Heart left ventricle (tissue), 16 donors: ENCODE data around the gene ZNF614. TPM values are rescaled to one million over a fixed set of nuclear protein-coding genes. Genes with fewer than 3 reads are reported as not detected.

ENCODE experiments used
- ATAC-seq, 4 donors: fragments of 200-7000 bp; cut with Tn5 transposase; one replicate each; pipeline ENCODE4 v1.9.1; 2020 to 2022; ENCODE audit warnings: moderate library complexity in 4 of 4, mild to moderate bottlenecking in 3 of 4, moderate number of reproducible peaks in 1 of 4
- DNase-seq, 5 donors: peaks; one replicate each; pipeline ENCODE4 v3.0.0-alpha.2; 2020
- H3K27ac ChIP-seq, 12 donors: fragments of 200-600 bp; sonication (generic) in 4 of 12; one replicate each; pipeline versions ENCODE4 v1.5.0 to v1.8.0; 2016 to 2022; ENCODE audit warnings: mild to moderate bottlenecking in 2 of 12
- H3K27me3 ChIP-seq, 9 donors: fragments of 200-600 bp; sonication (generic) in 2 of 9; one replicate each; pipeline versions ENCODE4 v1.5.1 to v1.8.0; 2016 to 2022; ENCODE audit warnings: mild to moderate bottlenecking in 3 of 9
- H3K36me3 ChIP-seq, 9 donors: fragments of 200-600 bp; sonication (generic) in 2 of 9; one replicate each; pipeline versions ENCODE4 v1.5.0 to v1.8.0; 2018 to 2022; ENCODE audit warnings: mild to moderate bottlenecking in 2 of 9
- H3K4me1 ChIP-seq, 12 donors: fragments of 200-600 bp; sonication (generic) in 4 of 12; one replicate each; pipeline versions ENCODE4 v1.5.0 to v1.8.0; 2016 to 2022; ENCODE audit warnings: mild to moderate bottlenecking in 3 of 12
- H3K4me3 ChIP-seq, 12 donors: fragments of 200-600 bp; sonication (generic) in 4 of 12; one replicate each; pipeline versions ENCODE4 v1.5.0 to v1.8.0; 2017 to 2022; ENCODE audit warnings: mild to moderate bottlenecking in 9 of 12, moderate library complexity in 4 of 12
- H3K9me3 ChIP-seq, 12 donors: fragments of 200-600 bp; sonication (generic) in 4 of 12; one replicate each; pipeline versions ENCODE4 v1.5.0 to v1.8.0; 2016 to 2022; ENCODE audit warnings: mild to moderate bottlenecking in 1 of 12
- CTCF ChIP-seq, 12 donors: fragments of 200-600 bp; sonication (generic) in 4 of 12; IDR thresholded peaks; one replicate each; pipeline versions ENCODE4 v1.5.0 to v1.8.0; 2018 to 2022; ENCODE audit warnings: antibody characterized with exemption in 12 of 12, mild to moderate bottlenecking in 5 of 12
- POLR2A ChIP-seq, 2 donors: fragments of 450-650 bp; IDR thresholded peaks; one replicate each; pipeline ENCODE4 v1.6.1; 2017; ENCODE audit warnings: antibody characterized with exemption in 2 of 2, mild to moderate bottlenecking in 2 of 2, moderate library complexity in 2 of 2
- WGBS, 4 donors: extraction: QIAGEN DNeasy Blood & Tissue Kit in 2 of 4; methylation state at CpG; one replicate each; pipeline versions ENCODE4 v1.1.5 to v1.1.7; 2013 to 2018; 5-methylcytosine and 5-hydroxymethylcytosine counted together
- intact Hi-C, 10 donors: fragments of 100-400 bp; cut with DNase I; formaldehyde crosslinking; loops; one replicate each; pipeline versions ENCODE4 v1.11.1 to v1.14.2; 2022
- polyA plus RNA-seq, 2 donors: library from polyadenylated mRNA; stranded (reverse); fragments of 200-250 nt; gene quantifications; one replicate each; pipeline ENCODE4 v1.2.3, GENCODE V29; 2013
- total RNA-seq, 9 donors: library from RNA; depleted of rRNA in 2 of 9; stranded (reverse); fragments of >200 nt in 2 of 9; fragmentation: NEBNext Ultra II Directional in 3 of 9; extraction: Animal tissue kit (Norgen Biotek cat#: 25700) in 3 of 9; gene quantifications; one replicate each; pipeline versions ENCODE4 v1.1.0 to v1.2.4, GENCODE V29; 2016 to 2023
- donor health status: ischemic (EF 13 %, LVEDD 7.1; RV severe dilation, severe dysfunction).
- donor health status: healthy with polysubstance abuse.
- donor health status: DM: no; HTN: yes; CAD: no.
- donor health status: DM: no; HTN: no; CAD: no.
- donor health status: ischemic (EF 25% LVEDD 6.9; RV normal size, moderate dysfunction).
- donor health status: ischemic (EF 25% LVEDD 5.7; RV mildly dilated, moderate dysfunction).
- donor health status: healthy.
- donor health status: DM: yes; HTN: yes; CAD: no.
- donor health status: ischemic (EF 35%, LVEDD 5.7; RV mildly dilated, moderate dysfunction).
- donor health status: nonischemic (EF 11% LVEDD 7.7; RV severe dilation, severe dysfunction).
- donor health status: DM: yes; HTN: yes; CAD: no.
- donor health status: PGD.
- donor health status: ischemic (EF 29% LVEDD 5.4; RV normal size, mild dysfunction).
- donor health status: nonischemic (EF 23%, LVEDD 6.1; RV moderate dilation, normal function).

ZNF614 gene
- total and polyA plus RNA-seq, 11 donors, result 2.1 to 7.9 (median 6.5) TPM

GRCh38 chr19:51970718-51971117 lies 57.5 kb downstream of the ZNF614 start:
- WGBS, 4 donors, result 95 to 97% (median 96%) methylated on average over 1 of the region's 1 CpG
- H3K27me3 ChIP-seq, result no peaks in the 10 kb centered on the region
- peaks cover 4 to 100% (median 78%) of the 10 kb centered on the region in 12 donors for H3K9me3 ChIP-seq
- peaks cover 34 to 100% (median 77%) of the 10 kb centered on the region in 9 donors for H3K36me3 ChIP-seq
- no peak for ATAC-seq
- DNase-seq, result no peak
- TF ChIP-seq CTCF (IDR thresholded peaks at IDR 0.05) (no peak), POLR2A (IDR thresholded peaks at IDR 0.05) (no peak)
- no peaks in the 10 kb centered on the region for H3K4me1 ChIP-seq
- H3K27ac ChIP-seq, result no peak overlapping the region
- intact Hi-C loops, result no loop called here
- H3K4me3 ChIP-seq, result no peak overlapping the region

- WGBS, 4 donors, result 97 to 99% (median 98%) methylated on average over 5 of the region's 5 CpGs
- intact Hi-C loops, result no loop called here
These were observed 62.6 kb downstream of the ZNF614 start for GRCh38 chr19:51965583-51965982.

More at GRCh38 chr19:51965583-51965982, 62.6 kb downstream of the ZNF614 start:
- no peak for ATAC-seq
- TF ChIP-seq CTCF (IDR thresholded peaks at IDR 0.05) (no peak), POLR2A (IDR thresholded peaks at IDR 0.05) (no peak)
- H3K36me3 ChIP-seq, result peaks cover 17 to 83% (median 58%) of the 10 kb centered on the region in 9 donors
- H3K27ac ChIP-seq, result no peak overlapping the region
- H3K27me3 ChIP-seq, result no peaks in the 10 kb centered on the region
- no peak overlapping the region for H3K4me3 ChIP-seq
- peaks cover 0 to 6% (median 0%) of the 10 kb centered on the region in 12 donors for H3K4me1 ChIP-seq
- no peak for DNase-seq
- H3K9me3 ChIP-seq, result peaks cover 0 to 100% (median 62%) of the 10 kb centered on the region in 12 donors

Other genes with a start within 250 kb of the ZNF614 start
- gene FPR3, start 233.2 kb downstream of the ZNF614 start, total RNA-seq, result 10 to 100 TPM in 2 of 9 donors, 1 to 10 TPM in 7; 1.8 to 35.5 (median 3.1) TPM
- gene FPR3, start 233.2 kb downstream of the ZNF614 start, polyA plus RNA-seq, result 1 to 10 TPM in 1 of 2 donors, under 1 TPM in 1; 0.38 to 2.4 TPM
- 10 to 100 TPM in 1 of 9 donors, 1 to 10 TPM in 8; 6.2 to 12.8 (median 7.7) TPM for gene ZNF577, start 140.4 kb downstream of the ZNF614 start, total RNA-seq
- 1 to 10 TPM; 8.3 to 9.2 TPM for gene ZNF577, start 140.4 kb downstream of the ZNF614 start, polyA plus RNA-seq
- 10 to 100 TPM in 1 of 9 donors, 1 to 10 TPM in 8; 4.6 to 11.9 (median 8.6) TPM for gene ZNF649, start 123.4 kb downstream of the ZNF614 start, total RNA-seq
- gene ZNF649, start 123.4 kb downstream of the ZNF614 start, polyA plus RNA-seq, result 1 to 10 TPM; 2.7 to 7.1 TPM
- 1 to 10 TPM; 3.1 to 6.8 (median 4.3) TPM for gene ZNF613, start 100.9 kb downstream of the ZNF614 start, total RNA-seq
- 1 to 10 TPM; 2.4 to 5.7 TPM for gene ZNF613, start 100.9 kb downstream of the ZNF614 start, polyA plus RNA-seq
- 10 to 100 TPM in 1 of 9 donors, 1 to 10 TPM in 8; 3.4 to 10.7 (median 7.6) TPM for gene ZNF350, start 41.5 kb downstream of the ZNF614 start, total RNA-seq
- 1 to 10 TPM; 4.6 to 5.5 TPM for gene ZNF350, start 41.5 kb downstream of the ZNF614 start, polyA plus RNA-seq
- 10 to 100 TPM in 6 of 9 donors, 1 to 10 TPM in 3; 7.5 to 14.8 (median 10.2) TPM for gene ZNF615, start 20.2 kb downstream of the ZNF614 start, total RNA-seq
- gene ZNF615, start 20.2 kb downstream of the ZNF614 start, polyA plus RNA-seq, result 1 to 10 TPM; 3.9 to 6.4 TPM
- gene ZNF432, start 20.5 kb upstream of the ZNF614 start, total RNA-seq, result 10 to 100 TPM in 1 of 9 donors, 1 to 10 TPM in 8; 3.4 to 10.9 (median 8.2) TPM
- 1 to 10 TPM; 5.4 to 8.0 TPM for gene ZNF432, start 20.5 kb upstream of the ZNF614 start, polyA plus RNA-seq
- 10 to 100 TPM in 3 of 9 donors, 1 to 10 TPM in 6; 6.8 to 12.9 (median 8.5) TPM for gene ZNF841, start 67.4 kb upstream of the ZNF614 start, total RNA-seq
- 1 to 10 TPM; 6.2 to 6.8 TPM for gene ZNF841, start 67.4 kb upstream of the ZNF614 start, polyA plus RNA-seq
- gene ZNF616, start 111.6 kb upstream of the ZNF614 start, total RNA-seq, result 10 to 100 TPM in 1 of 9 donors, 1 to 10 TPM in 8; 1.8 to 10.0 (median 6.7) TPM
- 1 to 10 TPM; 1.7 to 3.4 TPM for gene ZNF616, start 111.6 kb upstream of the ZNF614 start, polyA plus RNA-seq
- 10 to 100 TPM in 2 of 9 donors, 1 to 10 TPM in 7; 4.1 to 11.0 (median 7.3) TPM for gene ZNF836, start 143.2 kb upstream of the ZNF614 start, total RNA-seq
- gene ZNF836, start 143.2 kb upstream of the ZNF614 start, polyA plus RNA-seq, result 1 to 10 TPM; 3.0 to 4.7 TPM
- 100 to 1,000 TPM; 345 to 447 (median 370) TPM for gene PPP2R1A, start 161.7 kb upstream of the ZNF614 start, total RNA-seq
- gene PPP2R1A, start 161.7 kb upstream of the ZNF614 start, polyA plus RNA-seq, result 100 to 1,000 TPM; 258 to 294 TPM
- gene ZNF766, start 241.2 kb upstream of the ZNF614 start, total RNA-seq, result 10 to 100 TPM in 5 of 9 donors, 1 to 10 TPM in 4; 4.8 to 16.6 (median 10.7) TPM
- gene ZNF766, start 241.2 kb upstream of the ZNF614 start, polyA plus RNA-seq, result 1 to 10 TPM; 2.9 to 6.4 TPM